GM19035 (cell line): ENCODE results near the gene RABEPK.
A peak's percentile ranks its signal among the peaks of the same experiment; 100 is the strongest.
"Not testable (repeated sequence)": the region's sequence is repeated elsewhere in the genome, so short reads cannot be mapped to it uniquely, and the experiment has no call there.

Experiments
- ATAC-seq: cut with Tn5 transposase; IDR thresholded peaks from one replicate; pipeline ENCODE4 v1.9.1; 2021; ENCODE audit not compliant: unreplicated experiment

The RABEPK gene

GRCh38 chr9:125243792-125244260 is 43.5 kb downstream of the RABEPK start:
- no peak for ATAC-seq

DNA sequence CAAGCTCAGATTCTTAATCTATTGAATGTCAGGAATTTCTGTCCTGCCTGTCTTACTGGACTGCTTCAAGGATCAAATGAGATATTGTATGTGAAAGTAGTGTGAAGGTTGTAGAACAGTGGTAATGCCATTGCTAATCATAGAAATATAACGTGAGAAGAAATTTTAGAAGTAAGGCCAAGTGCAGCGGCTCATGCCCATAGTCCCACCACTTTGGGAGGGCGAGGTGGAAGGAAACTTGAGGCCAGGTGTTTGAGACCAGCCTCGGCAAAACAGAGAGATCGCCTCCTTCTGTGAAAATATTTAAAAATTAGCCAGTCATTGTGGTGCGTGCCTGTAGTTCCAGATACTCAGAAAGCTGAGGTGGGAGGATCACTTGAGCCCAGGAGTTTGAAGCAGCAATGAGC is 45.9 kb downstream of the RABEPK start:
- ATAC-seq: no peak

DNA sequence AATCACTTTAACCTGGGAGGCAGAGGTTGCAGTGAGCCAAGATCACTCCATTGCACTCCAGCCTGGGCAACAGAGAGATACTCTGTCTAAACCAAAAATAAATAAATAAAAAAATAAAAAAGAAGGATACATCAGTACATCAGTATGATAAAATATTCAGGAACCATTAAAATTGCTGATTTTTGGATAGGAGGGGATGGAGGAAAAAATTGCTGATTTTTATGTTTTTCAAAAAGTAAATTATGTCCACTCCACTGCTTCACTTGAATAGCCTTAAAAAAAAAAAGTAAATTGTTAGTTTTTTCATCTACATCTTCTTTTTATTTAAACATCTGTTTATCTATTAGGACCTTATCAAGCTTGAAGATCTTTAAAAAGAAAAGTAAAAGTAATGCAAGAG is 53.9 kb downstream of the RABEPK start:
- ATAC-seq: no peak

DNA sequence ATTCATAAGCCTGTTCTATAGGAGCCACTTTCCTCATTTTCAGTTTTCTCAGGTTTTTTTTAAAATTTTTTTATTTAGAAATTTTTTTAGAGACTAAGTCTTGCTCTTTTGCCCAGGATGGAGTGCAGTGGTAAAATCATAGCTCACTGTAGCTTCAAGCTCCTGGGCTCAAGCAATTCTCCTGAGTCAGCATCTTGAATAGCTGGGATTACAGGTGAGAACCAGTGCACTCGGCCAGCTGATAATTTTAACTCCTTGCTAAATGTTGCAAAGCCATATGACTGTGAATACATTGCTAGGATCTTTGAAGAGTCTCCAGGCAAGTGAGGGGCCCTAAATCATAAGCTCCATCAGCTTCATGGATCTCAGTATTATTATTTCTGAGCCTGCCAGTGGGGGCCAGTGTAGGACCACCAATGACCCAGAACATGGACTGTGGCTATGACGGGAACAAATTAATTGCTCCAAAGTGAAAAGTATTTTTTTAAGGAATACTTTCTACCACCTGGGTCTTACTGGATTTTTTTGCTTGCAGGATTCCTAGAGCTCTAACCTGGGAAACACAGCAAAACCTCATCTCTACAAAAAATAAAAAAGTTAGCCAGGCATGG is 55.5 kb downstream of the RABEPK start:
- ATAC-seq: no peak

DNA sequence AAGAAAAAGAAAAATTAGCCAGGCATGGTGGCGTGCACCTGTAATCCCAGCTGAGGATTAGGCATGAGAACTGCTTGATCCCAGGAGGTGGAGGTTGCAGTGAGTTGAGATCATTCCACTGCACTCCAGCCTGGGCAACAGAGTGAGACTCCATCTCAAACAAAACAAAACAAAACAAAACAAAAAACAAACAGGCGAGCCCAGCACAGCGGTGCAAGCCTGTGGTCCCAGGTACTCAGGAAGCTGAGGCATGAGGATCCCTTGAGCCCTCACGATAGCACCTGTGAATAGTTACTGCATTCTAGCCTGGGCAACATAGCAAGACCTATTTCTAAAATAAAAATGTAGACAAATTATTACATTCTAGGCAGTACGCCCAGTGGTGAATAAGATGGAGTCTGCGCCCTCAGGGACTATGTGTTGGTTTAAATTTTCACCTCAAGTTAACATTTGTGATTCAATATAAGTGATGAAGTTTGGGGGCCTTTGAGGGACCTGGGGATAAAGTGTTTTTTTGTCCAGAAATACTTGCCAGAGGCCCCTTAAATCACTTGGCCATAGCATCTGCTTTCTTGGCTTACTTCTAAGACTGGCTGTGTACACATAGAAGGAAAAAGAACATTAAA is 57.9 kb downstream of the RABEPK start:
- ATAC-seq: no peak

- ATAC-seq: no peak
These were observed 58.6 kb downstream of the RABEPK start for GRCh38 chr9:125258832-125259534.

DNA sequence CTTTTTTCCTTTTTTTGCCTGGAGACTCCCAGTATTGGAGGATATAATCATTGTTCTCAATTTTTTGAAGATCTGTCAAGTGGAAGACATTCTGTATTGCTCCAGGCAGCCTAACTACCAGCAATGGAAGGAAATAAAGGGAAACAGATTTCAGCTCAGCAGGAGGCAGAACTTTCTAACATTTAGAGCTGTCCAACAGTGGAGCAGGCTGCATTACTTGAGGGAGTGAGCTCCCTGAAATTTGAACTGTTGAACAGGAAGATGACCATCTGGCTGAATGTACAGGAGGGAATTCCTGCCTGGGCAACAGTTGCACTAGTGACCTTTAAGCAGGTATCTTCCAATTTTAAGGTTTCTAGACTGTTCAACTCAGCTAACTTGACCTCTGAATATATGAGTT is 60.2 kb downstream of the RABEPK start:
- no peak for ATAC-seq

DNA sequence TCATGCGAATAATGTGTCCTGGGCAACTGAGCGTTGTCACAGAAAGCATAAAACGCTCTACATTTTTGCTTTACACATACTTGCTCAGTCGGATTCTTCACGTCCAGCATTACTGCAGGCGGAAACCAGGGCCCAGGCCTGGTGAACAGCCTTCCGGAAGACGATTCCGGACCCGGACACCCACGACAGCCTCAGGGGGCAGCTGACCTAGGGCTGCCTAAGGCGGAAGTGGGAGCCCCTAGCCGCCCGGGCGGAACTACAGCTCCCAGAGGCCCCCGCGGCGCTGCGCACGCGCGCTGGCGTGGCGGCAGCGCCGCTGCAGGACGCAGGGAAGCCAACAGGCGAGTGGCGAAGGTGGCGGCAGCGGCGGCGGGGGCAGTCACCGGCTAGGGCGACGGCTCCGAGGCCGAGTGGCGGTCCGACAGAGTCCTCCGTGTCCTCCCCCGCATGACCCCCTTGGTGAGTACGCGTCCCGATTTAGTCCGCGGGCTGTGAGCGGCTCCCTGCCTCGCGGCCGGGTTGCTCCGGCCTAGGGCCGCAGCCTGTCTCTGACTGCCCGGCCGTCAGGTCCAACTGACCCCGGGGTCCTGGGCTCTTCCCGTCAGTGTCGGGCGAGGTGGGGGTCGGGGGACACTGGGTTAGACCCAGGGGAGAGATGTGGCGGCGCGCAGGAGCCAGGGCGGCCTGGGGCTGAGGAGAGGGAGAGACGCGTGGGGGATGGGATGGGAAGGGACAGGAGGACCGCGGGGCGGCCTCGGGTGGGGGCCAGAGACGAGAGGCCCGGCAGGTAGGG is 61.4 kb downstream of the RABEPK start, which contains the start of gene GAPVD1:
Gene GAPVD1 (plus strand): TSS at position 326 of the 793 bp plus-strand sequence. CDS start 37,096 bp downstream, outside the sequence.
- peak; percentile 93 for ATAC-seq

- peak; percentile 8 for ATAC-seq
These were observed 62.1 kb downstream of the RABEPK start for GRCh38 chr9:125262294-125262991.

- ATAC-seq: not testable (repeated sequence)
These were observed 63.7 kb downstream of the RABEPK start for GRCh38 chr9:125264068-125264467.

GRCh38 chr9:125268394-125269013 is 68.2 kb downstream of the RABEPK start:
- ATAC-seq: no peak

DNA sequence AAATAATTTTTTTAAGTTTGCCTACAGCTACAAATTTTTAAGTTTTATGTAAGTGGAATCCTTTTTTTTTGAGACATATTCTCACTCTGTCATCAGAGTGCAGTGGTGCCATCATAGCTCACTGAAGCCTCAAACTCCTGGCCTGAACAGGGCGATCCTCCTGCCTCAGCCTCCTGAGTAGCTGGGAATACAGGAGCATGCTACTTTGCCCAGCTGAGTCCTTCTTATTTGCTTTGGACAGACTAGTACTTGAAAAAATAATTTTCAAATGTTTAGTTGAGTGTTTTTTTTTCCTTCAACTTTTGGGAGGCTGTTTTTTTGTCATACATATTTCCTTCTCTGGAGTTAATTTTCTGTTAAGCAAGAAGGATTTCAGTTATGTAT is 68.7 kb downstream of the RABEPK start:
- no peak for ATAC-seq

DNA sequence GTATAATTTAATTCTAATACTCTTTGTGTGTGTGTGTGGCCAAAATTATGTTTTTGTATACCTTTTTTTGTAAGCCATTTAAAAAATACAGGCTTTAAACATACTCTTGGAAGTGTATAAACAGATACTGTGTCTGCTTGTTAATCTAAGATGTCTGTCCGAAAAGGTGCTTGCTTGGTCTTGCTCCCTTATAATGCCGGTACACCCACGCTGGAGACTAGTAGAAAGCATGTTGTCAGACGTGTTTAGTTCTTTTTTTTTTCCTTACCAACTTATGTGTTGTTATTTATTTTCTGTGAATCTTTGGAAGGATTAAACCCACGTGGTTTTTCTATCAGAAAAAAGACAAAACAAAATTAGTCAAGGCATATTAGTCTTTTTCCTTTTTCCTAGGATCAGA is 70.7 kb downstream of the RABEPK start:
- ATAC-seq: no peak

DNA sequence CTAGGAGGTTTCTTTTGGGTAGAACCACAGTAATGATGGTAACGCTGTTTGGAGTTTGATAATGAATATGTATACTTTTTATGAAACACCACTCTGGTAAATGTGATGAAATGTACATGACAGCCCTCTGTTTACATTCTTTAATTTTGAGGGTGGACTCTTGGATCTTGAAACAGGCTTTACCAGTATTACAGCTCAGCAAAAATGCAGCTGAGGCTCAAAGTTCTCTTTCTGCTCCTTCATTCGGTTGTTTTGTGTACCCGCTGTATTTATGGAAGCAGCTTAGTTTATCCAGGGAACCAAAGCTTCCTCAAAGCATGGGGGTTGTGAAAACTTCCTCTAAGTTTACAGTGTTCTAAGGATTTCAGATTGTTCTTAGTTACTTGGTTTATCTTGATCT is 72.4 kb downstream of the RABEPK start:
- no peak for ATAC-seq

GRCh38 chr9:125276771-125277170 is 76.4 kb downstream of the RABEPK start:
- ATAC-seq: no peak

DNA sequence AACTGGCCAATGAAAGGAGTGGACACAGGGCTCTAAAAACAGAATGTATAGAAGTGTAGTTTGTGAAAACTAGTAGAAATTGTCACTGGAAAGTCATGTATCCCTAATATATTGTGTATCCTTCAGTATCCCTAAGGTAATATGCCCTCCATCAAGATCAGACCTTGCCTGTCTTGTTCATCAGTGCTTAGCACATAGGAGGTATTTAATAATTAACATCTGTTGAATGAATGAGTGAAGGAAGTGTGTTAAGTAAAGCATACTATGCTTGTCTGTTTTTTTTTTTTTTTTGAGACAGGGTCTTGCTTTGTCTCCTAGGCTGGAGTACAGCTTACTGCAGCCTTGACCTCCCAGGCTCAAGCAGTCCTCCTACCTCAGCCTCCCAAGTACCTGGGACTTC is 77.1 kb downstream of the RABEPK start:
- no peak for ATAC-seq

DNA sequence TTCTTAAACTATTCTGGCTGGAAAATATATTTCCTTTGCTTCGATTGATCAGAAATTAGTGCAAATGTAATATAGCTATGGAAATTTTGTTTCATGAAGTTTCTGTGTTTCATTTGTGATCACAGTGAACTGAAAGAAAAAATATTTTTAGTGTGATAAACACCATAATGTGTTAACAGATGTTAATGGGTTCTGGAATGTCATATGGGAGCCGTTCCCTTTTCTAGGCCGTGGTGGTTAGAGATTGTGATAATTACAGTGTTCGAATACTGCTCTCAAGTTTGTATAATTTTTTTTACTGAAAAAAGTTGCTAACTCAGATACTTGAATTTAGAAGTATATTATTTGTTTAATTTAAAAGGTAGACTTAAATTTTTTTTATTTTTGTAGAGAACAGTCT is 80.6 kb downstream of the RABEPK start:
- ATAC-seq: no peak
